ENCODE data around the gene AUTS2.

DNA sequence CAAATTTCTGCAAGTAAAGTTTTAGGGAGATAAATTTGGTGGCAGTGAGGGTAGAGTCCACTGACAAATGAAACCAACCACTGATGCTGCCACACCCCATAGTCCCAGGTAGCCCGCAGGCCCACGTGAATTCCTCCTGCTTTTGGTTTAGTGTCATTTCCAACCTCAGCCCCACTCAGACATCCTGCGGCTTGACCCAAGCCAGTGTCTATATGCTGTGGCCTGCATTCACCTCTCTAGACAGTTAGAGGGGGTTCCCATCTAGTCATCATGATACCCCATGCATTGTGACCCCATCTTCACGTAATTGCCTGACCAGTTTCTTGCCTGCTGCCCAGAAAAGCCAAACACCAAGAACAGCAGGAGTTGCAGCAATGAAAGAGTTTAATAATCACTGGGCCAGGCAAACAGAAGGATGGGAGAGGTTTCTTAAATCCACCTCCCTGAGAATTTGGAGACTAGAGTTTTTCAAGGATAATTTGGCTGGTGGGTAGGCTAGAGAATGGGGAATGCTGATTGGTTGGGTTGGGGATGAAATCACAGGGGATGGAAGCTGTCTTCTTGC, 1201.6 kb downstream of the AUTS2 start:
- TF ChIP-seq, protein P1, sequence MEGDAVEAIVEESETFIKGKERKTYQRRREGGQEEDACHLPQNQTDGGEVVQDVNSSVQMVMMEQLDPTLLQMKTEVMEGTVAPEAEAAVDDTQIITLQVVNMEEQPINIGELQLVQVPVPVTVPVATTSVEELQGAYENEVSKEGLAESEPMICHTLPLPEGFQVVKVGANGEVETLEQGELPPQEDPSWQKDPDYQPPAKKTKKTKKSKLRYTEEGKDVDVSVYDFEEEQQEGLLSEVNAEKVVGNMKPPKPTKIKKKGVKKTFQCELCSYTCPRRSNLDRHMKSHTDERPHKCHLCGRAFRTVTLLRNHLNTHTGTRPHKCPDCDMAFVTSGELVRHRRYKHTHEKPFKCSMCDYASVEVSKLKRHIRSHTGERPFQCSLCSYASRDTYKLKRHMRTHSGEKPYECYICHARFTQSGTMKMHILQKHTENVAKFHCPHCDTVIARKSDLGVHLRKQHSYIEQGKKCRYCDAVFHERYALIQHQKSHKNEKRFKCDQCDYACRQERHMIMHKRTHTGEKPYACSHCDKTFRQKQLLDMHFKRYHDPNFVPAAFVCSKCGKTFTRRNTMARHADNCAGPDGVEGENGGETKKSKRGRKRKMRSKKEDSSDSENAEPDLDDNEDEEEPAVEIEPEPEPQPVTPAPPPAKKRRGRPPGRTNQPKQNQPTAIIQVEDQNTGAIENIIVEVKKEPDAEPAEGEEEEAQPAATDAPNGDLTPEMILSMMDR (IDR thresholded peaks at IDR 0.05), result no peak
- TF ChIP-seq POLR2A (IDR thresholded peaks at IDR 0.05), result no peak

Data from thyroid gland (tissue), 4 donors.